ENCODE data around the gene DYSF. TPM values are rescaled to one million over a fixed set of nuclear protein-coding genes. Genes with fewer than 3 reads are reported as not detected.

DYSF gene
- polyA plus RNA-seq, 5 donors, result 14.6 to 25.8 (median 15.4) TPM

DNA sequence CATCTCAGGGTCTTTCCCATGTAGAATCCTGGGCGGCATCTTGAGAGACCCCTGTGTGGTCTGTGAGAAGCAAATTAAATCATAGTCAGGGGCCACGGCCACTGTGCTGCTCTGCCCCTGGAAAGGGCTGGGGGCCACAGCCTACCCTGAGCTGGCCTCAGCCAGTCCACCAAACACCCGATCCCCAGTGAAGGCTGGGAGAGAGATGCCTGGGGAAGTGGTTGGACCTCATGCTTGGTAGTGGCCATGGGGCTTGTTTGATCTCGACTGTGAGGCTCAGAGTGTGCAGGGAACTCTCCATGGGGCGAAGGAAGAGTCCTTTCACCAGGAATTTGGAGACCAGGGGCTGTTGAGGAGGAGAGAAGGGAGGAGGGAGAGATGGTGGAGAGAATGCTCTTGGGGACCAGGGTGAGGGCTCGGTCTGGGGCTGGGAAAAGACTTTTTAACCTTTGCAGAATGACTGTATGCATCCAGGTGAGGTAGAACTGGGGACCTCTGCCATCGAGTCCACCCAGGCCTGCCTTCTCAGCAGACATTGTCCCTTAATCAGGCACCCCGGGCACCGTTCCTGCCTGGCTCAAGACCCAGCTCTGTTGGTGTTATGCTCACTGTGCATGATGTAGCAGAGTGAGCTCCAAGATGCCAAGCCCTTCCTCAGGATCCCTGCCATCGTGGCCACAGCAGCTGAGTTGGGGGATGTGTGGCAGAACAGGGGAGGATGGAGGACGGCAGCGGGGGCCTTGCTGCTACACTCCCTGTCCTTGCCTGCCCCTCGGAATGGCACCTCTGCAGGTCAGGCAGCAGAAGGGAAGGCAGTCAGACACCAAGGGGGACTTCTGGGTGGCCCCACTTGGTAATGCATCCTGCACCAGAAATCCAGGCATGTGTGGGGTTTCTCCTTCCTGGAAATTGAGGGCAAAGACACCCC lies 249.9 kb downstream of the DYSF start:
- no peak for DNase-seq

DNA sequence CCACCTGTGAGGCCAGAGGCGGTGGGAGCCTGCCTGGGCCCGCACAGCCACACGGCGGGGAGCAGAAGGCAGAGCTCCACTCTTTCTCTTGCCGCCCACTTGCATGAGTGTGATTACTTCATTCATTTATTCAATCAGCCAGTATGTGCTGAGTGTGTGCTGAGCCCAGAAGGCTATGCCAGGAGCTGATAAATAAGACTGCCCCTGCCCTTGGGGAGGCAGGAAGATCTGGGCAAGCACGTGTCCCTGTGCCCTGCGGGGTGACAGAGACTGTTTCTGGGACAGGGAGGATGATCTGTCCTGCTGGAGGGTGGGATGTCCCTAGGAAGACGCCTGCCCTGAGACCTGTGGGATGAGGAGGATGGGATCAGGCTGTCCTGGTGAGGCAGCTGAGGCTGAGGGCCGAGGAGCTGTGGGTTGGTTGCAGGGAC lies 250.8 kb downstream of the DYSF start:
- no peak for DNase-seq

DNA sequence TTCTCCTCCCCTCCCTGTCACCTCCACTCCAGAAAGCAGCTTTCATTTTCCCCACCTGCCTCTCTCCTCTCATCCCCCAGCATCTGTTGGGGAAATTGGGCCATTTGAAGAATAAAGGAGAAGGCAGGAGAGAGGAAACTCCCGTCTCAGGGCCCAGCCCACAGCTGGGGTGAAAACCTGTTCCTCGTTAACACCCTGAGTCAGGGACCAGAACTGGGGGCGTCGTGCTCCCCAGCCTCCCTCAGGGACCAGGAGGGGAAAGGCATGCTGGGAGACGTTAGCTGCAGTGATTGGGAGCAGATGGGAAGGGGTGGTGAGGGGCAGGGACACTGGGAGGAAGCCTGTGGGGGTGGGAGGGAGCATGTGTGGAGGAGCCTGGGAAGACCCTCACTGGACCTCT lies 251.3 kb downstream of the DYSF start:
- DNase-seq, result no peak

DNA sequence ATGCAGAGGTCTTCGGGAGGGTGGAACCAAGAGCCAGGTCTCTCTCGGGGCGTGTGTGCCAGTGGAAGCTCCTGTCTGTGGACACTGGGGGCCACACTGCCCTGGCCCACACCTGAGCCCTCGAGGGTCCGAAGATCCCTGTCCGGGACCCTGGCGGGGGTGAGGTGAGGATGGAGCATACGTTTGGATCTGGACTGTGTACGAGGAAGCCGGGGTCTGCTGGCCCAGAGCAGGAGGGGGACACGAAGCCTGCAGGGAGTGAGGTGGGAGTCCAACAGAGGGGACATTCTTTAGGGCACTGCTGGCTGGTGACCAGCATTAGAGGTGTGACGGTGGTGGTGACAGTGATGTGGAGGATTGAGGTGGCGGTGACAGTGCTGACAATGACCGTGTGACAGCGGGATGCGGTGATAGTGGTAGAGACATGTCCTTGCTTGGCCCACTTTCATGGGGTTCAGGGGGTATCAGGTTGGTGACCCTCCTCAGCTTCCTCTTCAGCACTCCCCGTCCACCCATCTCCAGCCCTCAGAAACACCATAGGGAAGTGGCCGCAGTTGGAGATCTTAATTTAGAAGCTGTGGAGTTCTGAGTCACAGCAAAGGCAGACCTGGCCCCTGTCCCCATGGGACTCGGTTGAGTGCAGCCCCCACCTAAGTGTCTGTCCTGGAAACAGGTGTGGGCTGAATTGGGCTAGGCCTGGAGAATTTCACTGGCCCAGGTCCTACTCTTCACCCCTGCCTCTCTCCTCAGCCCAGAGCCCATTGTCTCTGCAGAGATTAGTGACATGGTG lies 252.0 kb downstream of the DYSF start:
- no peak for DNase-seq

DNA sequence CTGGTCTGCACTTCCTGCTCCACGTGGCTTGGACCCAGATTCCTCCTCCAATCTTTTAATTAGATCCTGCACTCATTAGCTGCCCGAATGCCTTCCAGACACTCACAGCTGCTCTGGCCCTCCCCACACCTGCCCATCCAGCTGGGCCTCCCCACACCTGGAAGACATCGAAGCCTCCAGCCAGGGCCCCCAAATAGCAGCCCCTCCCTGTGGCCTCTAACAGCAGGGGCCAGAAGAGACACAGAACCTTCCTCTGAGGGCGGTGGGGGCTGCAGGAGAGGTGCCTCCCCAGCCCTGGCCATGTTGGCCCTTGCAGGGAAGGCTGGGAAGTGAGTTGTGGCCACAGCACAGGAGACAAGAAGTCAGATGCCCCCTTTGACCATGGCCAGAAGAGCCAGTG lies 252.8 kb downstream of the DYSF start:
- DNase-seq, result no peak

DNA sequence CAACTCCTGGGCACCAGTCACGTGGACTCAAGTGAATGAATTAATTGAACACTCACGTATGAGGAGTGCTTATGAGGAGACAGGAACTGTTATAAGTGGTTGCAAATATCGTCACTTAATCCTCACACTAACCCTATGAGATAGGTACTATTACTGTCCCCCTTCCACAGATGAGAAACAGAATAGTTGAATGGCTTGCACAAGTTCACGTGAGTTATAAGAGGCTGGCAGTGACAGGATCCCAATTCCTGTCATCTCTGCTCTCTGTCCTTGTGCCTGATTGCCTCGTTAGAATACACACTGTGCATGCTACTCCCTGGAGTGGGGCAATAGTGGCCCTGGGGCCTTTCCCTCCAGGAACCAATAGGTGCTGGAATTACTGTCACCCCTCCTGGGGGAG lies 253.5 kb downstream of the DYSF start:
- DNase-seq, result no peak

DNA sequence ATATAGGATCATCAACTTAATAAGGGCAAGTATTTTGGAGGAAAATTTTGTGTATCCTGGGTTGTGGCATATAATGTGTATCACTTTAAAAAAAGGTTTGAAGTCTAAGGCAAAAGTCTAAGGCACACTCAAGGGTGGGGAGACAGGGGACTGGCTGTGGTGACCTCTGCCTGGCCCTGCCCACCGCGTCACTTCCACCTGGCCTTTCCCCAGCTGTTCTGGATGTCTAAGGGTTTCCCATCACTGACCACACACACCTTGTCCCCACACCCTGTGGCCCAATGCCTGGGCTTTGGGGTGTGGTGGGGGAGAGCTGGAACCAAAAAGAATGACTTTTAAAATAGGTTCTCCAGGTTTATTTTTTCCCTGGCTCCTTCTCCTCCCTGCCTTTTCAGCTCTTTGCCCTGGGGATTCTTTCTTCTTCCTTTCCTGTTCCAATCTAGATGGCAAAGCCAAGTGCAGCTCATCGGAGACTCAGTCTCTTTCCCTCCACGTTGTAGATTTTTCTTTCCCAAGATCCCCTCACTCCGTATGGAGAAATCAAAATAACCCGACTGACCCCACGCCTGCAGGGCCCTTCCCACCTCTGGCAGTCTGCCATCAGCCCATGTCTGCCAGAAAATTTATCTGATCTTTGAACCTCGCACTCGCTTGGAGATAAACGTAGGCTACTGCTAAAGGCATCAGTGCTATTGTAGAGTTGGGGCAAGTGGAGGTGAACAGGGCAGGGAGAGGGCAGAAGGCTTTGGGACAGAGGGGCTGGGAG lies 257.2 kb downstream of the DYSF start:
- no peak for DNase-seq

DNA sequence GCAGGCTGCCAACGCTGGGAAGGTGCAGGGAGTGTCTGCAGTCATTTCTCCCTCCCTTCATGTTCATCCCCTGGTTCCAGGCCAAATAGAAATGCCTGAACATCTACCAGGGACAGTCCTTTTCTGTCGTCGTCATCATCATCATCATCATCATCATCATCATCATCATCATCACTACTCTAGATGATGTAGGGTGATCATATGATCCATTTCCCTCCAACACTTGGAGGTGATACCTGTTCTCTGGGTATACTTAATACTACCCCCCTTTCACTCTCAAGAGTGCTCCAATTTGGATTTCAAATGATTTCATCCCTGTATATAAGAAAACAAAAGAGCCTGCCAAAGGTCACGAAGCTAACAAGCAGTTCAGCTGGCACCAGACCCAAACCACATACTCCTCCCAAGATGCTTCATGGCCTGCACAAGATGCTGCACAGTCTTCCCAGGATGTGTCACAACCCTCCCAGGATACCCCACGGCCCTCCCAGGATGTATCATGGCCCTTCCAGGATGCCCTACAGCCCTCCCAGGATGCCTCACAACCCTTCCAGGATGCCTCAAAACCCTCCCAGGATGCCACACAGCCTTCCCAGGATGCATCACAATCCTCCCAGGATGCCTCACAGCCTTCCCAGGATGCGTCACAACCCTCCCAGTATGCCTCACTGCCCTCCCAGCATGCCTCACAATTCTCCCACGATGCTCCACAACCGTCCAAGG lies 257.9 kb downstream of the DYSF start:
- DNase-seq, result peak in 1 of 2 donors; percentile 18

DNA sequence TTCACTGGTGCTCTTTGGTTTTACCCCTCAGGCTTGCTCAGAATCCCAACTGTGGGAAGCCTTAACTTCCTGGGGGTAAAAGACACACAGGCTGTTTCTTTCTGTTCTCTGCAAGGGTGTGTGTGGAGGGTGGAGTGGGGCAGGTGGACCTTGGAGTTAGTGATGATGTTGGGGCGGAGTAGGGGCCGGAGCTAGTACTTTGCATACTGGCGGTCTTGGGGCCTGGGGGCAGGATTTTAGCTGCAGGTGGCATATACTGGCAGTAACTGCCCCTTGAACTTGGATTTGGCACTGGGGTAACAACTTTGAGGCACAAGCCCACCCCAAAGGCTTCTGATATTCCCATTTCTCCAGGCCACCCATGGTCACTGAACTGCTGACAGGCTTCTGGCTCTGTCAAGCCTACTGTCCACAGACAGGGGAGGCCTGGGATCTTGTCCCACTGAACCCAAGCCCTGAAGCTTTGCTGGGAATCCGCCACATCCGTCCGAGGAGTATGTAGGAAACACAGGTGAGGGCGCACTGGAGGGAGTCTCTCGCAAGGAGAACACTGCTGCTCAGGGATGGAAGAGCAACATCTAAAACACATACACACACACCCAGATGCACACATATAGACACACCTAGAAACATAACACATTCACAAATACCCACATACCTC lies 258.9 kb downstream of the DYSF start:
- no peak for DNase-seq

DNA sequence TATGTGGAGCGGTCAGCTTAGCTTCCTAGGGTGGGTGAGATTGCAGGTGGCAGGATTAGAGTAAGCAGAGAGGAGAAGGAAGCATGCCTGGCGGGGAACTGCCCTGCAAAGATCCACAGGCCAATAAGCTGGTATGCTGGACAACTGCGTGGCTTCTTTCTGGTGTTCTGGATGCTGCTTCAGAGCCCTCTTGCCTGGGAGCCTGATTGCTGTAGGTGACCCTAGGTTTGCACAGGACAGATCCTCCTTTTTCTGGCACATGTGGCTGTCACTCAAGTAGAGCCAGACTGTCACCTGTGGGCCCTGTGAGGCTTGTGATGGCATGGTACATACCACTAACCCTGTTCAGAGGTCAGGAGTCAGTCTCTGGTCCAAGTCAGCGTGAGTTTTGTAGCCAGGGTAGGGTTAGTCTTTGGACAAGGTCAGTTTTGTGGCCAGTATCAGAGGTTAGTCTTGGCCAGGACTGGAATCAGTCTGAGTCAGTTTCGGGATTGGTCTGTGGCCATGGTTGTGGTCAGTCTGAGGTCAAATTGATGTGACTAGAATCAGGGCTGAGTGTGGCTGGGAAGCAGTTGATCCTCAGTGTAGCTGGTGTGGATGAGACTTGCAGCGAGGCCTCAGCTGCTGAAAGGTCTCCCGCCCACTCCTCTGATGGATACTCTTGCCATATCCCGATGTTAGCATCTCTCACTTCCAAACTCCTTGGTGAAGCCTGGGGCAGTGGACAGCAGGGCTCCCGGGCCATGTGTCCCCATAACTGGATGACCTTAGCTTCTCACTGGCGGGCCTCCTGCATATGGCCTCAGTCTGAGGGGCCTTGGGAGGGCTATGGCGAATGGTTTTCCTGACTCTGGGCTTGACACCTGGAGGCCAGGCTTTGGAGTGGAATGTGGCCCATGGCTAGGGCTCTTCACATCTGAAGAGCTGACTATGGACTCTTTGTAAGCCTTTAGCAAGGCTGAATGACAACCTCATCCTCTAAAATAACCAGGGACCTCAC lies 260.5 kb downstream of the DYSF start:
- no peak for DNase-seq

DNA sequence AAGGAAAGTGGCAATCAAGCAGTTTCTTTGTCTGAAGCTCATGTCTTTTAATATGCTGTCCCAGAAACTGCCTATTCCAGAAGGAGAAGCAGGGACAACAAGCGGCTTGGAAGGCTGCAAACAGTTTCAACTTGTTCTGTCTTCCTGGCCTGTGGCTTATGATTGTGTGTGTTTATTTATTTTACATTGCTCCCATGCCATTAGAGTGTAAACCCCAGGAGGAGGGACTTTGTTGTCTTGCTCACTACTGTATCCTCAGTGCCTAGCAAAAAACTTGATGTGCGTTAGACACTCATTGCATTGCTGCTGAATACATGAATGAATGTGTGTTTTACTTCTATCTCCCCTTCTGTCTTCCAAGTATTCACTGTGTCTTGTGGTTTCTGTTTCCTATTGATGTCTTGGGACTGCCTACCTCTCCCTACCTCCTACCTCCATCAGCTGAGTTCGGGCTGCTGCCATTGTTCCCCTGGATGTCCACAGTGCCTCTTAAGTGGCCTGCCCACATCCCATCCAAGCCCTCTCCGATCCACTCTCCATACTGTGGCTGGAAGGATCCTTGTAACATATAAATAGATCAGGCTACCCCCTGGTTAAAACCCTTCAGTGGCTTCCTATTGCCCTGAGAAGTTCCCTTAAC lies 261.4 kb downstream of the DYSF start:
- no peak for DNase-seq

DNA sequence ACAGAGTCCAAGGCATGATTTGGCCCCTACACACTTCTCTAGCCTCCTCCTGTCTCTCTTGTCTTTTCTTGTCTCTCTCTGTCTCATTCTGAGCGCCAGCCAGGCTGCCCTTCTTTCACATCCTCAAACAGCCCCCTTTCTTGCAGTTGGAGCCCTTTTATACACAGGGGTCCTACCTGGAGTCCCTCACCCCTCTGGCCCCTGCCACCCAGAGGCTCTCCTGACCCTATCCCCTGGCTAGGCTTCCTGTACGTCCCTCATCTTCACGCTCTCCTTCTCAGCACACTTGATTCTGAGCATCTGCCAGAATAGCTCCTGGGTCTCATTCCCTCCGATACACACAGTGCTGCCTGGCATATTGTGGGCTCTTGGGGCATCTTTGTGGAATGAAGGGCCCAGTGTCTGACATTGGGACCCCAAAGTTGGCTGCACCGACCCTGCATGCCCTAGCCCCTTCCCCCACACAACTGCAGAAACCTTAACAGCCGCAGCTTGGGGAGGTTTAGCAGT lies 261.9 kb downstream of the DYSF start:
- DNase-seq, result no peak

DNA sequence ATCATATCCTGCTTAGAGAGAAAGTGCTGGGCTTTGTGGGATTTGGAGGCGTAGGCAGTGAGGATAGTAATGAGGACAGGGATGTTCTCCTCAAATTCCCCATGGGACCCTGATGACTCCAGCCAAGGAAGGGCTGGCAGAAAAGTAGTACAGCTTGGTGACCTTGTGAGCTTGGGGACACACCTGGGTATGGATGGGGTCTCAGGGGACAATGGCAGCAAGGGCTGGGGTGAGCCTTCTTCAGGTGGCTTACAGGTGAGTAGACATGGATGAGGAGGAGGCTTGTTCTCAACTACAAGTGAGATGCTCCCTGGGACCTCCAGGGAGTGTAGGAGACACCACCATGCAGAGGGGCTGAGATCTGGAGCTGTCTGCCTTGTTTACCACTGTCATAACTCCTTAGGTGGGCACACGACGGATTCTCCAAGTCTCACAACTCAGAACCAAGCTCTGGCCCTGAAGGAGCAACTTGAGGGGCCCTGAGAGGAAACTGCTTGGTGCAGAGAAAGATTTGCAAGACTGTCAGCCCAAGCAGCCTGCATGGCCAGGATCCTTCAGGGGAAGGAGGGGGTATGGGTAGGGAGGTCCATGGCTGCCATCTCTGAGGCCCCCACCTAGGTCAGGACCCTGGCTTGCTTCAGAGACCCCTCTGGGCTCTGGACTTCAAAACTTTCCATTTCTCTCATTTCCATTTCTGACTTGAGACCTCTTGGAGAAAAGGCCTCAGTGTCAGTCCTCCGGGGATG lies 262.8 kb downstream of the DYSF start:
- no peak for DNase-seq

DNA sequence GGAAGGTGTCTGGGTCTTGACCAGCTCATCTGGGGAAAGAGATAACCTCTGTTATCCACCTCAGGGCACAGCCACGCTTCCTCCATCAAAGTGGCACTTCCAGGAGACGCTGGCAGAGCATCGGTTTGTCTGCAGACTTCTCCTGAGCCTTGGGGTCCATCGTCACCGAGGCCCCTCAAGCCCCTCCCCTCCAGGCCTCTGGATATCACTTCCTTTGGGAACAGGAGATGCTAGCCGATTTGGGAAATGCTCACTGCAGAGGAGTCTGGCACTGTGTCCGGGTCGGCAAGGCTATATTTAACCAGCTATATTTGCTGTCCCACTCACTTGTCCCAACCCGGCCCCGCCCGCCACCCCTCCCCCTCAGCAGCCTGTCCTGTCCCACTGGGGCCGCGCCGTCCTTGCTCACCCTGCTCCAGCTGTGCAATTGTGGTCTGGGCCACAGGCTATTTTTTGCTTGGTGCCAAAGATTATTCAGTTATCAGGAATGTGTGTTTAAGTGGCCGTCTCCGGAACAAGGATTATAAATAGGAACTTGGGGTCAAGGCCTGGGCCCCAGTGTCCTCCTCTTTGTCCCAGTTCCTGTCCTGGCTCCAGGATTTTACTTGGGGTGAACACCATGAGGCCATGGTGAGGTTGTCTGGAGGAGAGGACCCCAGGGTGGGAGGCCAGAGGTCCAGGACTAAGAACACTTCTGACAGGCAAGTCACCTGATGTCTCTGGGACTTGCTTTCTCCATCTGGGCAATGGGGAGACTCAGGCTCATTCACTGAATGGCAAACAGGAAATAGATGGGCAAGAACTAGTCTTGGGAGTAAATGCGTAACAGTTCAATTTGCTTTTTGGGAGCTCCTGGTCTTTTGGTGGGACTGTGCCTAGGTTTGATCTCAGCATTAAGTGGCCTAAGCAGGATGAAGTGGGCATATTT lies 263.6 kb downstream of the DYSF start:
- peak in 1 of 2 donors; percentile 37 for DNase-seq

DNA sequence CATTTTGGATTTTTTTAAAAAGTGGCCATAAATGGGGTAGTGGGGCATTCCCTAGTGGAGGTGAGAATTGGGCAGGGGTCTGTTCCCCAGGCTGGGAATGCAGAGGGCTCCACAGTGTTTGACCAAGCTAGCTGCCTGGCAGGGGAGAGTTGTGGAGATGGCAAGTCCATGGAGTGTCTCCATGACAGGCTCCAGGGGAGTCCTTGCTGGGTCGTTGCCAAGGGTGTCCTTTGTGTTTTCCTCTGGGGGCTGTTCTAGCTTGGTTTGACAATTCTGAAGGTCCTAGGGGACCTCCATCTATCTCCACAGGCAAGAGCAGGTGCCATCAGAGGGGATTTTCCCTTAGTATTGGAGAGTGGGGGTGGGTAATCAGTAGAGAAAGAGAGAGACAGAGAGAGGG lies 265.3 kb downstream of the DYSF start:
- DNase-seq, result no peak

DNA sequence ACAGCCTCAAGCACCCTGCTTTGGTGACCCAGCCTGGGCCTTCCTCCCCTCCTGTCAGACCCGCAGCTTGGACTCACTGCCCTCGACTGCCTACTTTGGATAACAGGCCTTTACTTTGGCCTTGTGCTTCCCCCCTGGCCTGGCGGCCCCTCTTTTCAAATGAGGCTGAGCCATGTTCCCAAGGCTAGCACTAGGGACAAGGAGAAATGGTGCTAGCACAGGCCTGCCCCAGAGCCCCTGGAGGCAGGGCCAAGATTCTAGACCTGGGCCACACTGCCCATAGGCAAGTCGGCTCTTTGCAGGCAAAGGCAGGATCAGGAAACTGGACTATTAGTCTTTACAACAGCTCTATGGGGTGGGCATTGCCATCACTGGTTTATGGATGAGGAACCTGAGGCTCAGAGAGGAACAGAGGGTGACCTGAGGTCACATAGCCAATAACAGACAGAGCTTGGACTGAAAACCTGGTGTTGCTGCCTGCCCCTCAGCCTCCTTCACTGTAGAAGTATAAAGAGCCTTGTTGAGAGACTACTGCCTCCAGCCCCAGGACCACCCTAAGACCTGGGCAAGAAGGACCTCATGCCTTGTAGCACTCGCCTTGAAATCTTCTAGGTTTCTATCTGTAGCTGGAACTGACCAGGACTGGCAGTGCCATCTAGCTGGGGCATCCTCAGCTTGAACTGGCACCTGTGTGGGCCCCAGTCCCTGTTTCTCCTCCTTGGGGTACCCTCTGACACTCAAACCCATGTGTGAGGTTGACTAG lies 266.3 kb downstream of the DYSF start:
- no peak for DNase-seq

All from right lung (tissue), 5 donors.